NCI-H69 (cell line): ENCODE measurements around the gene METRN.

Experiments
- DNase-seq: peaks from one replicate; lab custom pipeline; 2025; lab: John Stamatoyannopoulos, UW

The METRN gene

GRCh38 chr16:709566-710499, 5.1 kb upstream of the METRN start:
- DNase-seq: peak; percentile 98

DNA sequence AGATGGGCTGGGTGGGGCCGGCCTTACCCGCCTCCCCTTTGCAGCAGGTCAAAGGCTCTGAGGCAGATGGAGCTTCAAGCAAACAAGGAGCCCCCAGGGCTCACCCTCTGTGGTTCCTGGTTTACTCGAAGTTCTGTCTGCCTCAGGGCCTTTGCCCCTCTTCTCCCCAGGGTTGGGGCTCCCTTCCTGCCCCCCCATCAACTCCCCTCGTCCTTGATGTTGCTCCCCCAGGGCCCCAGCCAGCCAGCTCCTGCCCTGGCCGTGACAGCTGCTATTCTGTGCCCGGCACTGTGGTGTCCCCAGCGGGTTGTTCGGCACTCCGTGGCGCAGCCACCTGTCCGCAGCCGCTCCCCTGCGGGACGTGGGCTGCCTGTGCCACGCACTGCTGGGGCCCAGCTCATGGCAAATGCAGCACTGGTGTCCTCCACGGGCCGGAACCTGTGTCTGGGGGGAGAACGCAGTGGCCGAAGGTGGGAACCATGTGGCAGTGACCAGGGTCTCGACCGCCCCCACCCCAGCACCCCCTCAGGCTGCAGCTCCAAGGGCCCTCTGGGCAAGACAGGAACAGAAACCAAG, 4.3 kb upstream of the METRN start:
- no peak for DNase-seq

DNA sequence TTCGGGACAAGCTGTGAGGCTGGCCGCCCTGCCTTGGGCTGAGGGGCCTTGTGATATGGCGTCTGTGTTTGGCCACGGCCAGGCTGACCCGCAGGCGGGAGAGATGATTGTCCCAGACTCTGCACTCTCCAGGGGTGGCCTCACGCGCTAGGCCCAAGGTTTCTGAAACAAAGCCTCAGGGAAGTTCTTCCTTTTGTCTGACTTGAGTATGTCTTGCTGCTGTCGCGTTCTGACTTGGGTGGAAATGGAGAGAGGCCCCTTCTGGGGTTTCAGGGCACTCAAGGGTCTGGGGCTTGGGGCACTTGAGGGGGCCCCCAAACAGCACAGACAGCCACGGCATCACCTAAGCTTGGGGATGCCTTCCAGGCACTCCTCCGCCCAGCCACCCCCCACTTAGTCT, 3.8 kb upstream of the METRN start:
- DNase-seq: peak; percentile 71

GRCh38 chr16:711548-712320, 3.2 kb upstream of the METRN start:
- peak; percentile 88 for DNase-seq

DNA sequence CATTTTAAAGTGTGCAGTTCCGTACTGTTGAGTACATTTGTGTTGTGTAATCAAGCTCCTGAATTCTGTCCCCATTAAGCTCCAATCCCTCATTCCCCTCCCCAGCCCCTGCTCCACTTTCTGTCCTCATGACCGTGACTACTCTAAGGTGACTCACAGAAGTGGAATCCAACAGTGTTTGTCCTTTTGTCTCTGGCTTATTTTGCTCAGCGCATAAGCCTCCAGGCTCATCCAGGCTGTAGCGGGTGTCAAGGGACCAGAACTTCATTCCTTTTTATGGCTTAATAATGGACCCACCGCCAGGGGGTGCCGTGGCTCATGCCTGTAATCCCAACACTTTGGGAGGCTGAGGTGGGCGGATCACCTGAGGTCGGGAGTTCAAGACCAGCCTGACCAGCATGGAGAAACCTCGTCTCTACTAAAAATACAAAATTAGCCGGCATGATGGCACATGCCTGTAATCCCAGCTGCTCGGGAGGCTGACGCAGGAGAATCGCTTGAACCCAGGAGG, 2.1 kb upstream of the METRN start:
- DNase-seq: peak; percentile 85

- DNase-seq: no peak
These were observed 839 bp upstream of the METRN start for GRCh38 chr16:714079-714478.

- peak; percentile 83 for DNase-seq
These were observed 720 bp downstream of the METRN start for GRCh38 chr16:715477-716199.

DNA sequence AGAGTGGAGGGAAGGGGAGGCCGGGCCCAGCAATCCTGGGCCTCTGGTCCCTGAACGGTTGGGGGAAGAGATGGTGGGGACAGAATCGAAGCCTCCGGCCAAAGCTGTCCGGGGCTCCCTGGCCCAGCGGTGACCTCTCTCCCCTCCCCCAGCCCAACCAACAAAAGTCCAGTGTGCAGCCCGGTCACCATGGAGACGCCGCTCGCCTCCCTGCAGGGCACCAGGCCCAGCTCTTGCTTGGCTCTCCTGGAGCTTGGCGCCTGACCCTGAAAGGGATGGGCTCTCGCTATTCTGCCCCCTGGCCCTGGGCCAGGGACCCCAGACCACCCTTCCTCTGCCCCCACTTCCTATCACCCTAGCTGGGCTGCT, 1.3 kb downstream of the METRN start:
- DNase-seq: peak; percentile 79

DNA sequence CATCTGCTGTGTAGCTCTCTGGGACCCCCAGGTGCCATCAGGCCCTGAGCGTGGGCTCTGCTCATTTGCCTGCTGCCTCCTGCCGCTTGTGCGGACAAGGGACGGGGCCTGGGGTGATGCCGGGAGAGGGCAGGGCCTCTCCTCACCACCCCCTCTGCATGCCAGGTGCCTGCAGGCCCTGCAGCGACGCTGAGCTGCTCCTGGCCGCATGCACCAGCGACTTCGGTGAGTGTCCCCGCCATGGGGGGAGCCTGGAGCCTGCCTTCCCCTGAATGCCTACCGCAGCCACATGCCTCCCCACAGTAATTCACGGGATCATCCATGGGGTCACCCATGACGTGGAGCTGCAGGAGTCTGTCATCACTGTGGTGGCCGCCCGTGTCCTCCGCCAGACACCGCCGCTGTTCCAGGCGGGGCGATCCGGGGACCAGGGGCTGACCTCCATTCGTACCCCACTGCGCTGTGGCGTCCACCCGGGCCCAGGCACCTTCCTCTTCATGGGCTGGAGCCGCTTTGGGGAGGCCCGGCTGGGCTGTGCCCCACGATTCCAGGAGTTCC, 1.9 kb downstream of the METRN start:
- peak; percentile 54 for DNase-seq

GRCh38 chr16:717450-718245, 2.7 kb downstream of the METRN start:
- no peak for DNase-seq

DNA sequence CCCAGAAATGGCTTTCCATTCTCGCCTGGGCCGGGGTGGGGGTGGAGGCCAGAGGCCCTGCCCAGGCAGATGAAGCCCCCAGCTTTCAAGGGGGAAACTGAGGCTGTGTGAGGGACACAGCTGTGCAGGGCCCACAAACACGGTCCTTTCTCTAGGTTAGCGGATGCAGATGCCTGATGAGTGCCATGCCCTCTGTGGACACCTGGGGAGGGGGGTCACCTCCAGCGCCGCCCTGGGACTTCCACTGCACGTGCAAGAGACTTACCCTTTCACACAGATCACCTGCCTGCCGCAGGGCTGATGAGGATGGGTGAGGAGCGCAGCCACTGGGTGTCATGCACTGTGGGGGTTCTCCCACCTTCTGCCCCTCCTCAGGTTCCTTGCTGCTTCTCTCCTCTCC, 3.5 kb downstream of the METRN start:
- no peak for DNase-seq

GRCh38 chr16:718922-719321, 4.0 kb downstream of the METRN start:
- DNase-seq: peak; percentile 46

DNA sequence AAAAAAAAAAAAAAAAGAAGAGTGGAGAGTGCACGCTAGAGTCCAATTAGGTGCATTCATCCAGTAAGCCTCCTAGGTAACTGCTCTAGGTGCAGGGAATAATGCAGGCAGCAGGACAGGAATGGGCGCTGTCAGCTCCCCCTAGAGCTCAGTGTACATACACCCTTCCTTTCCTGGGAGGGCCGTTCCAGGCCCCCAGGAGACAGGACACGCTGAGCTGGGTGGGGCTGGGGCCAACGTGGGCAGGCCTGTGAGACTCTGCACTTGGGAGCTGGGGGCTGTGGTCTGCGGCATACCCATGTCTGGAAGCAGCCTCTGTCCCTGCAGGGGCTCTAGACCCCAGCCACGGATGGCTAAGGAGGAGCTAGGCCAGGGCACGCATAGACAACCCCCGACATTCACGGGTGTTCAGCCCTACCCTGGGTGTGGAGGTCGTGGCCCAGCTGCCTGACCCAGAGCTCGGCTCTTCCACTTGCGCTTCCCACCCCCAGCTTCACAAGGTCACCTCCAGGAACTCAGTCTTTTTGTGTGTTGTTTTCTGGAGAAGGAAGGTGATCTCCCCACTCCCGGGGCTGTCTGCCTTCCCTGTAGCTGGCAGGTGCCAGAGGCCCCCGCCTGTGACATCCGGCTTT, 5.0 kb downstream of the METRN start:
- peak; percentile 85 for DNase-seq

DNA sequence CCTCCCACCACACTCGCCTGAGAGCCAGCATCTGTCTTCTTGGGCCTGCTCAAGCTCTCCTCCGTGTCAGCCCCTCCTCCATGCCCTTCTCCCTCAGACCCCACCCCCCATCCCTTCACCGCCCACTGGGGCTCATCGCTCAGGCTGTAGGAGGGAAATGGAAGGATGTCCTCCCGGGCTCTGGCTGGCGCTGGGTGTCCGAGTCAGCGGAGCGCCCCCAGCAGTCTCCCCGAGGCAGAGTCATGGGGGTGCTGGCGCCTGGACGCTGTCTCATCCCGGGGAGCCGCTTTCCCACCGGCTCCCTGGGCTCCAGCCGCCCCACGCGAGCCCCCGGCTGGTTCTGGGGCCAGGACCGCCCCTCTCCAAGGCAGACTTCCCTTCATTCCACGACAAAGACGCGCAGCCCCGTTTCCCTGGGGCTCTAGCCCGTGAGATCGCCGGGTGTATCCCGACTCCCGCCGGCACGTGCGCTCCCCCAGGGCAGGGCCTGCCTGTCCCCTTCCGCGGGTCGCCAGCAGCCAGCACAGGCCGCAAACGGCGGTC, 5.6 kb downstream of the METRN start:
- peak; percentile 96 for DNase-seq

GRCh38 chr16:720990-721764, 6.3 kb downstream of the METRN start, which contains the start of gene ANTKMT:
ANTKMT (plus strand) TSS chr16:721146; CDS start chr16:721275, 129 bp downstream.
- DNase-seq: peak; percentile 96

- peak; percentile 35 for DNase-seq
These were observed 7.0 kb downstream of the METRN start for GRCh38 chr16:721765-722540.

- DNase-seq: no peak
These were observed 8.1 kb downstream of the METRN start for GRCh38 chr16:722835-723633.
